OCI-LY1 (cell line): ENCODE measurements around the gene GNRHR.

ENCODE experiments used
- H2AFZ ChIP-seq: fragments of 200-600 bp; sonication (generic), shearing (Covaris generic); 2 replicates; pipeline ENCODE4 v1.6.0; 2014; ENCODE audit warnings: antibody characterized with exemption, mild to moderate bottlenecking, low read length
- H3F3A ChIP-seq: fragments of 200-600 bp; sonication (generic), shearing (Covaris generic); 2 replicates; pipeline ENCODE4 v1.6.0; 2014; ENCODE audit warnings: mild to moderate bottlenecking, antibody characterized with exemption, low read length, moderate library complexity; ENCODE audit not compliant: insufficient read depth
- H3K27ac ChIP-seq: fragments of 200-600 bp; sonication (generic); 2 replicates; pipeline ENCODE4 v1.5.1; 2014; ENCODE audit warnings: low read length, mixed run types, mild to moderate bottlenecking, low read depth; ENCODE audit not compliant: poor library complexity, severe bottlenecking
- H3K27me3 ChIP-seq: fragments of 200-600 bp; sonication (generic); 2 replicates; pipeline ENCODE4 v1.6.0; 2014; ENCODE audit warnings: antibody characterized with exemption, mild to moderate bottlenecking, low read length, moderate library complexity; ENCODE audit not compliant: insufficient read depth
- H3K36me3 ChIP-seq: fragments of 200-600 bp; sonication (generic); 2 replicates; pipeline ENCODE4 v1.6.1; 2014; ENCODE audit warnings: mild to moderate bottlenecking, antibody characterized with exemption, low read length, moderate library complexity, mixed read lengths; ENCODE audit not compliant: insufficient read depth
- H3K4me1 ChIP-seq: fragments of 200-600 bp; sonication (generic); 2 replicates; pipeline ENCODE4 v1.5.1; 2014; ENCODE audit warnings: mild to moderate bottlenecking, low read length, moderate library complexity; ENCODE audit not compliant: insufficient read depth, severe bottlenecking
- H3K4me2 ChIP-seq: fragments of 200-600 bp; sonication (generic), shearing (Covaris generic); 2 replicates; pipeline ENCODE4 v1.6.1; 2014; ENCODE audit warnings: low read length
- H3K4me3 ChIP-seq: fragments of 200-600 bp; sonication (generic); 2 replicates; pipeline ENCODE4 v1.5.1; 2014; ENCODE audit warnings: low read length, low read depth, mild to moderate bottlenecking, mixed read lengths; ENCODE audit not compliant: poor library complexity, severe bottlenecking
- H3K79me2 ChIP-seq: fragments of 200-600 bp; shearing (Covaris generic); 2 replicates; pipeline ENCODE4 v1.6.1; 2016; ENCODE audit warnings: mixed run types, low read length, mixed read lengths; ENCODE audit not compliant: insufficient read depth
- H3K9ac ChIP-seq: fragments of 200-600 bp; sonication (generic), shearing (Covaris generic); 2 replicates; pipeline ENCODE4 v1.6.1; 2014; ENCODE audit warnings: mild to moderate bottlenecking, low read length, mixed read lengths
- H3K9me2 ChIP-seq: fragments of 200-600 bp; sonication (generic), shearing (Covaris generic); 2 replicates; pipeline ENCODE4 v1.6.1; 2014; ENCODE audit warnings: low read depth, mild to moderate bottlenecking, low read length, mixed read lengths
- H3K9me3 ChIP-seq: fragments of 200-600 bp; shearing (Covaris generic); 2 replicates; pipeline ENCODE4 v1.6.1; 2014; ENCODE audit warnings: low read length, mixed read lengths
- H4K20me1 ChIP-seq: fragments of 200-600 bp; sonication (generic), shearing (Covaris generic); 2 replicates; pipeline ENCODE4 v1.6.0; 2016; ENCODE audit warnings: mild to moderate bottlenecking, low read length; ENCODE audit not compliant: insufficient read depth
- EZH2 ChIP-seq: fragments of 200-600 bp; sonication (generic), shearing (Covaris generic); IDR thresholded peaks from 2 replicates; pipeline ENCODE4 v1.8.0; 2017; ENCODE audit warnings: borderline replicate concordance, mixed run types, mild to moderate bottlenecking, antibody characterized with exemption, low read length, moderate library complexity, mixed read lengths
- TF ChIP-seq, protein P1 (sequence below): fragments of 200-600 bp; sonication (generic), shearing (Covaris generic); IDR thresholded peaks from 2 replicates; pipeline ENCODE4 v1.5.1; 2017; ENCODE audit warnings: mild to moderate bottlenecking, antibody characterized with exemption, low read length, moderate library complexity, mixed read lengths

GNRHR gene

DNA sequence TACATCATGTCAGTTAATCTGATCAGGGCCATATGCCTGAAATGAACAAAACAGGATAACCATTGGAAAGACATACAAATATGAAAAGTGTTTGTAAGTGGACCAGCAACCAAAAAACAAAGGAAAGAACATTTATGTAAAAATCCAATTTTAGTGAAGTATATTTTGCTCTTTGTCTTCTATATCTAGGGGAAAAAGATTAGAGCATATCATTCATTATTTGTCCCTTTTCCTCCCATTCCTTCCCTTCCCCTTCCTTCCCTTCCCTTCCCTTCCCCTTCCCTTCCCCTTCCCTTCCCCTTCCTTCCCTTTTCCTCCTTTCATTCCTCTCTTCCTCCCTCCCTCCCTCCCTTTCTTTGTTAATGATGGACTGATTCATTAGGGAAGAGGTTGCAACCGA lies 1.8 kb upstream of the GNRHR start:
- Histone ChIP-seq H3K9me2 (no peaks in the 10 kb centered on the region), H3K36me3 (no peaks in the 10 kb centered on the region), H3K9ac (no peak overlapping the region), H3F3A (no peaks in the 10 kb centered on the region), H3K4me3 (no peak overlapping the region), H3K4me2 (no peak overlapping the region), H3K79me2 (no peaks in the 10 kb centered on the region), H3K27ac (no peak overlapping the region), H3K4me1 (no peaks in the 10 kb centered on the region), H3K9me3 (no peaks in the 10 kb centered on the region), H3K27me3 (no peaks in the 10 kb centered on the region), H2AFZ (no peak overlapping the region), H4K20me1 (no peaks in the 10 kb centered on the region)
- TF ChIP-seq, protein P1, sequence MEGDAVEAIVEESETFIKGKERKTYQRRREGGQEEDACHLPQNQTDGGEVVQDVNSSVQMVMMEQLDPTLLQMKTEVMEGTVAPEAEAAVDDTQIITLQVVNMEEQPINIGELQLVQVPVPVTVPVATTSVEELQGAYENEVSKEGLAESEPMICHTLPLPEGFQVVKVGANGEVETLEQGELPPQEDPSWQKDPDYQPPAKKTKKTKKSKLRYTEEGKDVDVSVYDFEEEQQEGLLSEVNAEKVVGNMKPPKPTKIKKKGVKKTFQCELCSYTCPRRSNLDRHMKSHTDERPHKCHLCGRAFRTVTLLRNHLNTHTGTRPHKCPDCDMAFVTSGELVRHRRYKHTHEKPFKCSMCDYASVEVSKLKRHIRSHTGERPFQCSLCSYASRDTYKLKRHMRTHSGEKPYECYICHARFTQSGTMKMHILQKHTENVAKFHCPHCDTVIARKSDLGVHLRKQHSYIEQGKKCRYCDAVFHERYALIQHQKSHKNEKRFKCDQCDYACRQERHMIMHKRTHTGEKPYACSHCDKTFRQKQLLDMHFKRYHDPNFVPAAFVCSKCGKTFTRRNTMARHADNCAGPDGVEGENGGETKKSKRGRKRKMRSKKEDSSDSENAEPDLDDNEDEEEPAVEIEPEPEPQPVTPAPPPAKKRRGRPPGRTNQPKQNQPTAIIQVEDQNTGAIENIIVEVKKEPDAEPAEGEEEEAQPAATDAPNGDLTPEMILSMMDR = no peak
- TF ChIP-seq EZH2 = no peak

DNA sequence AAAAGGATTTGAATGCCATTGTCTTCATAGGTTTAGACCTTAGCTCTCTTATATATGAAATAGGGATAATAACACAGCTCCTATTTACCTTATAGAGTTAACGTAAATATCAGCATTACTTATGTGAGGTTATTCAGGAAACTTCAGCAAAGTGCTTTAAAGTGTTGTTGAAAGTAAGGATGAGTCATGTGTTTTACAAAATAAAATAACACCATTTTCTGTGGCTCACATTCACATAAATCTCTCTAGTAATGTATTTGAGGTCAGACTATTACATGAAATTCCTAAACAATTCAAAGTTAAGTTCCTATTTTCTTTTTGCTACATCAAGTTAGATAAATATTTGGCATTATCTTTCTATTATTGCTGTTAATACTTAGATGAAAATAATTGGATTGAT lies 2.9 kb downstream of the GNRHR start:
- Histone ChIP-seq H2AFZ (no peak overlapping the region), H3K4me1 (no peaks in the 10 kb centered on the region), H4K20me1 (no peaks in the 10 kb centered on the region), H3K4me2 (no peak overlapping the region), H3K27ac (no peak overlapping the region), H3F3A (no peaks in the 10 kb centered on the region; the same call in 1 of the 2 replicates), H3K9me3 (no peaks in the 10 kb centered on the region), H3K9me2 (no peaks in the 10 kb centered on the region), H3K27me3 (no peaks in the 10 kb centered on the region), H3K36me3 (no peaks in the 10 kb centered on the region), H3K79me2 (no peaks in the 10 kb centered on the region), H3K9ac (no peak overlapping the region), H3K4me3 (no peak overlapping the region)
- TF ChIP-seq, protein P1 = no peak

DNA sequence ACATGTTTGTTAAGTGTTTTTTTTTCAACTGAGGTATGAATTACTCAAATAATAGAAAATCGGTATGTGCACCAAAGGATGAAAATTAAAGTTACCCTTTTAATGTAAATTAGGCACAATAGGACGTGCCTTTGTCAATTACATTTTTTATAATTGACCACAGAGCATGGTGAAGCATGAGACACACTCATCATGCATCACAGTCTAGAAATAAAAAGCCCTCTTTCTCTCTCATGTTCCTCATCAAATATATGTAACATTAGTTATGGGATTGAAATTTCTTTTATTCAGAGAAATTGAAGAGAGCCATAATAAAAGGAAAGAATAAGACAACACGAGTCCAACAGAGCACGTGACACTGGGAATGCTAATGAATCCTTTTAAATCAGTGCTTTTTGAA lies 3.5 kb downstream of the GNRHR start:
- Histone ChIP-seq H3F3A (no peaks in the 10 kb centered on the region; the same call in 1 of the 2 replicates), H3K27ac (no peak overlapping the region), H3K79me2 (no peaks in the 10 kb centered on the region), H3K4me1 (no peaks in the 10 kb centered on the region), H3K9ac (no peak overlapping the region), H3K4me2 (no peak overlapping the region), H3K9me3 (no peaks in the 10 kb centered on the region), H2AFZ (no peak overlapping the region), H4K20me1 (no peaks in the 10 kb centered on the region), H3K4me3 (no peak overlapping the region), H3K36me3 (no peaks in the 10 kb centered on the region), H3K9me2 (no peaks in the 10 kb centered on the region), H3K27me3 (no peaks in the 10 kb centered on the region)
- TF ChIP-seq EZH2 = no peak
- TF ChIP-seq, protein P1 = no peak
